GM11168 (cell line): Measurements from ENCODE around the gene ARTN.

Experiments
- in situ Hi-C: fragments of 300-500 bp; cut with MboI; formaldehyde crosslinking; loops from one replicate; pipeline ENCODE4 v1.12.0; 2022; ENCODE audit warnings: low sequenced_read_pairs; ENCODE audit not compliant: unreplicated experiment

The ARTN gene

GRCh38 chr1:43981135-43981491 lies 47.5 kb downstream of the ARTN start:
- in situ Hi-C loops, result no loop called here

- in situ Hi-C loops, result no loop called here
These were observed 48.0 kb downstream of the ARTN start for GRCh38 chr1:43981636-43982035.

DNA sequence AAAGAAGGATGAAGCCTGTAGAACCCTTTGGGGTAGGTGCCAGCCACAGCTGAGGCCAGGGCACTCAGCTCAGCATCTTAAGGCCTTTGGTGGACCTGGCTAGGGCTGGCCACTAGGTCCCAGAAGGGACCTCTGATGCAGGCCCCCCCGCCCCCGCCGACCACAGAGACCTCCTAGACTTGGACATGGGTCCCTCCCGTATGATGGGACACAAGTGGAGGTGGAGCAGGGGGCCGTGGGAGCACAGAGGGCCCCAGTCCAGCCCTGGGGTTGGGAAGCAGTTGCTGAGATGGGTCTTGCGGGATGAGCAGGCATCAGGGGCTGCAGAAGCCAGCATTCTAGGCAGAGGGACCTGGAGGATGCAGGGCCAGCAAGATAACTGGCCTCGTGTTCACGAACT lies 48.6 kb downstream of the ARTN start:
- in situ Hi-C loops, result no loop called here

DNA sequence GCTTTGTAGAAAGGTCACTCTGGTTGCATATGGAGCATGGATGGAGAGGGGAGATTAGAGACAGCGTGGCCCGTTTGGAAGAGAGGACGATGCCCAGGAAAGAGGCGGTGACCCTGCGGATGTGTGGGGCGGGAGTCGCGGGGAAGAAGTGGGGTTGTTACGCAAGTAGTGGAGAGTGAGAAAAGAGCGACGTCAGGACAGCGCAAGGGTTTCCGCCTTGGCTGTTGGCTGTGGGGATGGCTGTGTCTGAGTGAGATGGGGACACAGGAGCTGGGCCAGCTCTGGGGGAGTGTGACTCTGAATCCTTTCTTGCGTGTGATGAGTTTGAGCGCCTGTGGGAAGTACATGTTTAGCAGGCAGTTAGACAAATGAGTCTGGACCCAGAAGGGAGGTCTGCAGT lies 49.2 kb downstream of the ARTN start:
- in situ Hi-C loops, result no loop called here

GRCh38 chr1:43983253-43983899 lies 49.8 kb downstream of the ARTN start:
- in situ Hi-C loops, result no loop called here

DNA sequence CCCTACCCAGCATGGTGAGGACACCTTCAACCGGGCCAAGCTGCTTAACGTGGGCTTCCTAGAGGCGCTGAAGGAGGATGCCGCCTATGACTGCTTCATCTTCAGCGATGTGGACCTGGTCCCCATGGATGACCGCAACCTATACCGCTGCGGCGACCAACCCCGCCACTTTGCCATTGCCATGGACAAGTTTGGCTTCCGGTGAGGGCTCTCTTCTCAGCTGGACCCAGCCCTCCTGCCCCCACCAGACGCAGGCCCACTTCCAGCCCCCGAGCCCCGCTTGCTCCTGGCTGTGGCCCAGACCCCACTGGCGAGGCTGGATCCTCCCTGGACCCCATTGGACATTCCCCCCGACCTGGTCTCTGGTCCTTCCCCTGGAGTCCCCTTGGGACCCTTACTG lies 51.3 kb downstream of the ARTN start:
- in situ Hi-C loops, result no loop called here

DNA sequence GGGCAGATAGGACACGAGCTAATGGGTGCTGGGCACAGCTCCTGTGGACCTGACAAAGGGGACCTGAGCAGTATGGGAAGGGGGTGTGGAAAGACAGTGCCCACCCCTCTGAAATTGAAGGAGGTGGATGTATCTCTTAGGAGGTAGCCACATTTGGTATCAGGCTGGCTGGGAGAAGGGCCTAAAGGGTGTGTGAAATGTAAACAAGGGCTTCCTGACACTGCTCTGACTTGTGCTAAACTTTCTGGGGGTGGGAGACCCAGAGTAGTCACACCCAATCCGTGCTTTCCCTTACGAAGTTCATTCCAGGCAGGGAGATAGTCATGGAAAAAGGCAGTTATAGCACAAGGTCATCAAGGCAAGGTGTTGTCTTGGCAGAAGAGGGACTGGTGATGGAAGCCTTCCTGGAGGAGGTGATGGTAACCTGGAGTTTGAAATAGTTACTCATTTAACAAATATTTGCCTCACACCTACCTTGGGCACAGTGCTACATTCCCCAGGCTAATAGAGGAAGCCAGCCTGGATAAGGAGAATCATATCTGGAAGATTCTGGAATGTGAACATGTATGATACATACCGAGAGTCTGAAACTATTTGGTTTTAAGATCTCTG lies 52.5 kb downstream of the ARTN start:
- in situ Hi-C loops, result no loop called here

- in situ Hi-C loops, result no loop called here
These were observed 53.1 kb downstream of the ARTN start for GRCh38 chr1:43986712-43987111.
